Measurements from ENCODE around the gene STYXL2.

STYXL2 gene

GRCh38 chr1:167093846-167094516 lies at the start of gene STYXL2:
Gene STYXL2 (plus strand): TSS chr1:167094075. CDS start chr1:167094850, 775 bp downstream.
- DNase-seq (ENCODE audit: low read depth, low spot score), result no peak

GRCh38 chr1:167051907-167052306 lies 42.0 kb upstream of the STYXL2 start:
- no peak for DNase-seq (ENCODE audit: low read depth, low spot score)

- DNase-seq (ENCODE audit: low read depth, low spot score), result no peak
Measured at GRCh38 chr1:167052389-167052788, 41.5 kb upstream of the STYXL2 start.

GRCh38 chr1:167054531-167054930 lies 39.3 kb upstream of the STYXL2 start:
- DNase-seq (ENCODE audit: low read depth, low spot score), result no peak

- no peak for DNase-seq (ENCODE audit: low read depth, low spot score)
Measured at GRCh38 chr1:167054946-167055630, 38.8 kb upstream of the STYXL2 start.

- no peak for DNase-seq (ENCODE audit: low read depth, low spot score)
Measured at GRCh38 chr1:167056529-167057231, 37.2 kb upstream of the STYXL2 start.

GRCh38 chr1:167057241-167057688 lies 36.6 kb upstream of the STYXL2 start:
- DNase-seq (ENCODE audit: low read depth, low spot score), result no peak

GRCh38 chr1:167059045-167059808 lies 34.6 kb upstream of the STYXL2 start:
- no peak for DNase-seq (ENCODE audit: low read depth, low spot score)

- DNase-seq (ENCODE audit: low read depth, low spot score), result no peak
Measured at GRCh38 chr1:167059809-167060107, 34.1 kb upstream of the STYXL2 start.

- DNase-seq (ENCODE audit: low read depth, low spot score), result no peak
Measured at GRCh38 chr1:167060141-167061072, 33.5 kb upstream of the STYXL2 start.

- DNase-seq (ENCODE audit: low read depth, low spot score), result no peak
Measured at GRCh38 chr1:167061073-167061464, 32.8 kb upstream of the STYXL2 start.

GRCh38 chr1:167064621-167065020 lies 29.3 kb upstream of the STYXL2 start:
- DNase-seq (ENCODE audit: low read depth, low spot score), result no peak

GRCh38 chr1:167065471-167065870 lies 28.4 kb upstream of the STYXL2 start:
- DNase-seq (ENCODE audit: low read depth, low spot score), result no peak

- DNase-seq (ENCODE audit: low read depth, low spot score), result no peak
Measured at GRCh38 chr1:167066333-167067122, 27.3 kb upstream of the STYXL2 start.

GRCh38 chr1:167067904-167068303 lies 26.0 kb upstream of the STYXL2 start:
- no peak for DNase-seq (ENCODE audit: low read depth, low spot score)

- no peak for DNase-seq (ENCODE audit: low read depth, low spot score)
Measured at GRCh38 chr1:167068761-167069160, 25.1 kb upstream of the STYXL2 start.

- no peak for DNase-seq (ENCODE audit: low read depth, low spot score)
Measured at GRCh38 chr1:167071286-167071685, 22.6 kb upstream of the STYXL2 start.

- no peak for DNase-seq (ENCODE audit: low read depth, low spot score)
Measured at GRCh38 chr1:167076136-167076710, 17.7 kb upstream of the STYXL2 start.

GRCh38 chr1:167077128-167077867 lies 16.6 kb upstream of the STYXL2 start:
- no peak for DNase-seq (ENCODE audit: low read depth, low spot score)
